Ovary (tissue), 3 donors: ENCODE results near the gene CHRNA10.

Experiments used
- EP300 ChIP-seq: sonication (generic); formaldehyde crosslinking; IDR thresholded peaks from one replicate; pipeline ENCODE4 v1.6.1; 2017; ENCODE audit warnings: antibody characterized with exemption
- POLR2A ChIP-seq: fragments of 450-650 bp; IDR thresholded peaks from one replicate; pipeline ENCODE4 v1.6.1; 2017; ENCODE audit warnings: antibody characterized with exemption, mild to moderate bottlenecking, moderate library complexity
- TF ChIP-seq, protein P1 (sequence below), 3 donors: fragments of 450-650 bp in 2 of 3; fragments of 200-600 bp in 1 of 3; IDR thresholded peaks; one replicate each; pipeline versions ENCODE4 v1.5.1 to v1.8.0; 2016 to 2022; ENCODE audit warnings: antibody characterized with exemption in 3 of 3, mild to moderate bottlenecking in 1 of 3
- donor health status: DM: no; HTN: no; CAD: no.

DNA sequence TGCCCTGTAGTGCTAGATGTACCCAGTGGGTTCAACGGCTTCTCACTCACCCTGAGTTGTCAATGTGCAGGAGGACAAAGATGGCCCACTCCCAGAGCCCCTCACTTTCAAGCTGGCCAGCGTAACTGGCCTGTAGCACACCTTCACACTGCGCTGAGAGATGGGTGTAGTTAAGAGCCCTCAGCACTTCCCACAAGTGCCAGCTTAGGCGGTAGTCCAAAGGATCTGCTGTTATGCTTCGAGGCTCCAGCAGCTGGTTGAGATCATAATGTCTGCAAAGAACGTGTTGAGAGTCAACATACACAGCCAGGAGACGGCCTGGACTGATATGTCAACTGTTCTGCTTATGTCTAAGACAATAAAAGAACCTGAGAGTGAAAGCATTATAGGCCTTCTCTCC, 14.7 kb upstream of the CHRNA10 start:
- TF ChIP-seq, protein P1, sequence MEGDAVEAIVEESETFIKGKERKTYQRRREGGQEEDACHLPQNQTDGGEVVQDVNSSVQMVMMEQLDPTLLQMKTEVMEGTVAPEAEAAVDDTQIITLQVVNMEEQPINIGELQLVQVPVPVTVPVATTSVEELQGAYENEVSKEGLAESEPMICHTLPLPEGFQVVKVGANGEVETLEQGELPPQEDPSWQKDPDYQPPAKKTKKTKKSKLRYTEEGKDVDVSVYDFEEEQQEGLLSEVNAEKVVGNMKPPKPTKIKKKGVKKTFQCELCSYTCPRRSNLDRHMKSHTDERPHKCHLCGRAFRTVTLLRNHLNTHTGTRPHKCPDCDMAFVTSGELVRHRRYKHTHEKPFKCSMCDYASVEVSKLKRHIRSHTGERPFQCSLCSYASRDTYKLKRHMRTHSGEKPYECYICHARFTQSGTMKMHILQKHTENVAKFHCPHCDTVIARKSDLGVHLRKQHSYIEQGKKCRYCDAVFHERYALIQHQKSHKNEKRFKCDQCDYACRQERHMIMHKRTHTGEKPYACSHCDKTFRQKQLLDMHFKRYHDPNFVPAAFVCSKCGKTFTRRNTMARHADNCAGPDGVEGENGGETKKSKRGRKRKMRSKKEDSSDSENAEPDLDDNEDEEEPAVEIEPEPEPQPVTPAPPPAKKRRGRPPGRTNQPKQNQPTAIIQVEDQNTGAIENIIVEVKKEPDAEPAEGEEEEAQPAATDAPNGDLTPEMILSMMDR (IDR thresholded peaks at IDR 0.05) = no peak
- no peak for TF ChIP-seq POLR2A
- TF ChIP-seq EP300 = no peak
